Measurements from ENCODE around the gene ALDH9A1. TPM values are rescaled to one million over a fixed set of nuclear protein-coding genes. Genes with fewer than 3 reads are reported as not detected.
"Not testable (repeated sequence)": the region's sequence is repeated elsewhere in the genome, so short reads cannot be mapped to it uniquely, and the experiment has no call there.

The ALDH9A1 gene
- total RNA-seq, 1 donor: 118 TPM

DNA sequence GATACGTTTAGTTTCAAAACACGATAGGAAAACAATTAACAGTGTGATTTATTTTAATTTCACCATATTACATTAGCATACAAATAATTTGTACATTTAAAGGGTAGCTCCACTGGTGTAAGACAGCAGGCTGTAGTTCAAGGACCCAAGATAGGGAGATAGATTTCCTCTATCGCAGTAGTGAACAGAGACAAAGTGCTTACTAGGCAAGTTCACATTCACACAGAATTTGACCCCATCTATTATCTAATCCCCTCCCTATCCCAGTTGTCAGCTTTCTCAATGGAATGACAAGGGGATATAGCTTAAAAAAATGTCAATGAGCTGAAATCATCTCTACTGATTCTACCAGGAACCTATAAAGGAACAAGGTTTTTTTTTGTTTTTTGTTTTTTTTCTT lies 36.2 kb downstream of the ALDH9A1 start:
- Histone ChIP-seq H3K9me3 (ENCODE audit: low read depth, low read length) (no peaks in the 10 kb centered on the region), H3K27ac (ENCODE audit: low read depth, low read length) (no peak overlapping the region), H3K79me2 (ENCODE audit: insufficient read depth, low read length) (no peaks in the 10 kb centered on the region), H3K4me3 (ENCODE audit: insufficient read depth, low read length) (no peak overlapping the region), H2AFZ (ENCODE audit: low read length) (no peak overlapping the region), H3K4me2 (ENCODE audit: insufficient read depth, low read length) (no peak overlapping the region), H4K20me1 (ENCODE audit: insufficient read depth, low read length) (no peaks in the 10 kb centered on the region), H3K4me1 (ENCODE audit: insufficient read depth, low read length) (peaks cover 6% of the 10 kb centered on the region), H3K36me3 (ENCODE audit: insufficient read depth, low read length) (peaks cover 58% of the 10 kb centered on the region), H3K27me3 (ENCODE audit: insufficient read depth, low read length) (no peaks in the 10 kb centered on the region)
- no peak for DNase-seq (ENCODE audit: insufficient read length, low spot score, missing footprints)
- TF ChIP-seq, protein P1, sequence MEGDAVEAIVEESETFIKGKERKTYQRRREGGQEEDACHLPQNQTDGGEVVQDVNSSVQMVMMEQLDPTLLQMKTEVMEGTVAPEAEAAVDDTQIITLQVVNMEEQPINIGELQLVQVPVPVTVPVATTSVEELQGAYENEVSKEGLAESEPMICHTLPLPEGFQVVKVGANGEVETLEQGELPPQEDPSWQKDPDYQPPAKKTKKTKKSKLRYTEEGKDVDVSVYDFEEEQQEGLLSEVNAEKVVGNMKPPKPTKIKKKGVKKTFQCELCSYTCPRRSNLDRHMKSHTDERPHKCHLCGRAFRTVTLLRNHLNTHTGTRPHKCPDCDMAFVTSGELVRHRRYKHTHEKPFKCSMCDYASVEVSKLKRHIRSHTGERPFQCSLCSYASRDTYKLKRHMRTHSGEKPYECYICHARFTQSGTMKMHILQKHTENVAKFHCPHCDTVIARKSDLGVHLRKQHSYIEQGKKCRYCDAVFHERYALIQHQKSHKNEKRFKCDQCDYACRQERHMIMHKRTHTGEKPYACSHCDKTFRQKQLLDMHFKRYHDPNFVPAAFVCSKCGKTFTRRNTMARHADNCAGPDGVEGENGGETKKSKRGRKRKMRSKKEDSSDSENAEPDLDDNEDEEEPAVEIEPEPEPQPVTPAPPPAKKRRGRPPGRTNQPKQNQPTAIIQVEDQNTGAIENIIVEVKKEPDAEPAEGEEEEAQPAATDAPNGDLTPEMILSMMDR (IDR thresholded peaks at IDR 0.05; ENCODE audit: extremely low read depth, low read depth, low read length): no peak

DNA sequence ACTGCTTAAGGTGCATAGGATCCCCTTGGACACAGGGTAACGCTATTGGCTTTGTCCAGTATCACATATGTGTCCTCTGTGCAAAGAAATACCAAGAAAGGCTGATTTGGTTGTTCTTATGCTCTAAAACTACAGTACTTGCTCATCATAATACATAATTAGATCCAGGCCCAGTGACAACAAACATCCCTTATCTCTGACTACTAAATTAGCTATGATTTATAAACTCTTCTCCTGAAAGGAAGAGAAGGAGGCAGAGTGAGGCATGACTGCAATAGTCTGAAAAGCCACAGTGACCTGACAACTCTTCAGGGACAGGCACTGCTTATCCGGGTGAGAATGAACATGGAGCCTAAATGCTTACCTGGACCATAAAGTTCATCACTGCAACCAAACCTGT lies 36.7 kb downstream of the ALDH9A1 start:
- H3K9me3 ChIP-seq (ENCODE audit: low read depth, low read length): no peaks in the 10 kb centered on the region

DNA sequence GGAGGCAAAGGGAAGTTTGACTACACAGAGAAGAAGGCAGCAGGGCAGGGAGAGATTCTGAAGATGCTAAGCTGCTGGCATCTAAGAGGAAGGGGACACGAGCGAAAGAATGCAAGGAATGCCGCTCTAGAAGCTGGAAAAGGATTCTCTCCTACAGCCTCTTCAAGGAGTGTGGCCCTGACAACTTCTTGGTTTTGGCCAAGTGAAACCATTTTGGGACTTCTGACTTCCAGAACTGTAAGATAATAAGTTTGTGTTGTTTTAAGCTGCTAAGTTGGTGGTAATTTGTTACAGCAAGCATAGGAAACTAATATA lies 38.8 kb downstream of the ALDH9A1 start:
- no peaks in the 10 kb centered on the region for H3K79me2 ChIP-seq (ENCODE audit: insufficient read depth, low read length)
- no peaks in the 10 kb centered on the region for H3K4me1 ChIP-seq (ENCODE audit: insufficient read depth, low read length)
- no peaks in the 10 kb centered on the region for H3K9me3 ChIP-seq (ENCODE audit: low read depth, low read length)
- no peak overlapping the region for H3K4me3 ChIP-seq (ENCODE audit: insufficient read depth, low read length)
- no peaks in the 10 kb centered on the region for H4K20me1 ChIP-seq (ENCODE audit: insufficient read depth, low read length)
- H3K36me3 ChIP-seq (ENCODE audit: insufficient read depth, low read length): peaks cover 73% of the 10 kb centered on the region
- H3K27me3 ChIP-seq (ENCODE audit: insufficient read depth, low read length): no peaks in the 10 kb centered on the region
- H3K4me2 ChIP-seq (ENCODE audit: insufficient read depth, low read length): no peak overlapping the region
- no peak overlapping the region for H3K27ac ChIP-seq (ENCODE audit: low read depth, low read length)
- DNase-seq (ENCODE audit: insufficient read length, low spot score, missing footprints): no peak
- H2AFZ ChIP-seq (ENCODE audit: low read length): no peak overlapping the region
- TF ChIP-seq, protein P1 (IDR thresholded peaks at IDR 0.05; ENCODE audit: extremely low read depth, low read depth, low read length): no peak

More for the DNA sequence above, 36.7 kb downstream of the ALDH9A1 start:
- peaks cover 57% of the 10 kb centered on the region for H3K36me3 ChIP-seq (ENCODE audit: insufficient read depth, low read length)
- TF ChIP-seq, protein P1 (IDR thresholded peaks at IDR 0.05; ENCODE audit: extremely low read depth, low read depth, low read length): no peak
- H3K4me3 ChIP-seq (ENCODE audit: insufficient read depth, low read length): no peak overlapping the region
- no peaks in the 10 kb centered on the region for H3K27me3 ChIP-seq (ENCODE audit: insufficient read depth, low read length)
- H3K4me2 ChIP-seq (ENCODE audit: insufficient read depth, low read length): no peak overlapping the region
- peaks cover 6% of the 10 kb centered on the region for H3K4me1 ChIP-seq (ENCODE audit: insufficient read depth, low read length)
- no peaks in the 10 kb centered on the region for H4K20me1 ChIP-seq (ENCODE audit: insufficient read depth, low read length)
- H3K27ac ChIP-seq (ENCODE audit: low read depth, low read length): no peak overlapping the region
- no peak overlapping the region for H2AFZ ChIP-seq (ENCODE audit: low read length)
- DNase-seq (ENCODE audit: insufficient read length, low spot score, missing footprints): peak; percentile 38
- no peaks in the 10 kb centered on the region for H3K79me2 ChIP-seq (ENCODE audit: insufficient read depth, low read length)

DNA sequence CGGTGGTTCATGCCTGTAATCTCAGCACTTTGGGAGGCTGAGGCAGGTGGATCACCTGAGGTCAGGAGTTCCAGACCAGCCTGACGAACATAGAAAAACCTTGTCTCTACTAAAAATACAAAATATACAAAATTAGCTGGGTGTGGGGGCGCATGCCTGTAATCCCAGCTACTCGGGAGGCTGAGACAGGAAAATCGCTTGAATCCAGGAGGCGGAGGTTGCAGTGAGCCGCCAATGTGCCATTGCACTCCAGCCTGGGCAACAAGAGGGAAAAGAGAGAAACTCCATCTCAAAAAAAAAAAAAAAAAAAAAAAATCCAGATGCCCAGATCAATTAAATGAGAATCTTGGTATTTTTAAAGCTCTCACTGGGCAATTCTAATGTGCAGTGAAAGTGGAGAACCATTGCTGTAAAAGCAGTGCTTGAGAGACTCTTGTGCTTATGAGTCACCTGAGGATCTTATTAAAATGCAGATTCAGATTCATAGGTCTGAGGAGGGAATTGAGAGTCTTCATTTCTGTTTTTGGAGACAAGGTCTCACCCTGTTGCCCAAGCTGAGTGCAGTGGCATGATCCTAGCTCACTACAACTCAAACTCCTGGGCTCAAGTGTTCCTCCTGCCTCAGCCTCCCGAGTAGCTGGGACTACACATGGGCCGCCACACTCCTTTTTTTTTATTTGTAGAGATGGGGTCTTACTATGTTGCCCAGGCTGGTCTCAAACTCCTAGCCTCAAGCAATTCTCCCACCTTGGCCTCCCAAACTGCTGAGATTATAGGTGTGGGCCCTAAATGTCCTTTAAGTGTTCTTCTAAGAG lies 39.4 kb downstream of the ALDH9A1 start:
- H3K4me2 ChIP-seq (ENCODE audit: insufficient read depth, low read length); H2AFZ ChIP-seq (ENCODE audit: low read length); H4K20me1 ChIP-seq (ENCODE audit: insufficient read depth, low read length); H3K27ac ChIP-seq (ENCODE audit: low read depth, low read length); H3K79me2 ChIP-seq (ENCODE audit: insufficient read depth, low read length); H3K9me3 ChIP-seq (ENCODE audit: low read depth, low read length); H3K27me3 ChIP-seq (ENCODE audit: insufficient read depth, low read length); DNase-seq (ENCODE audit: insufficient read length, low spot score, missing footprints); H3K4me3 ChIP-seq (ENCODE audit: insufficient read depth, low read length); H3K4me1 ChIP-seq (ENCODE audit: insufficient read depth, low read length): not testable (repeated sequence)
- H3K36me3 ChIP-seq (ENCODE audit: insufficient read depth, low read length): peaks cover 73% of the 10 kb centered on the region
